NCI-H510A (cell line): ENCODE results near the gene SMC6.

Experiments
- DNase-seq: peaks from one replicate; lab custom pipeline; 2025; lab: John Stamatoyannopoulos, UW

The SMC6 gene

GRCh38 chr2:17710547-17711248 is 42.9 kb downstream of the SMC6 start:
- no peak for DNase-seq

GRCh38 chr2:17709897-17710296 is 43.7 kb downstream of the SMC6 start:
- DNase-seq: no peak

- no peak for DNase-seq
Observed at GRCh38 chr2:17708501-17708900, 45.1 kb downstream of the SMC6 start.

GRCh38 chr2:17706845-17707244 is 46.8 kb downstream of the SMC6 start:
- no peak for DNase-seq

GRCh38 chr2:17690776-17691175 is 62.8 kb downstream of the SMC6 start:
- no peak for DNase-seq

GRCh38 chr2:17689010-17689409 is 64.6 kb downstream of the SMC6 start:
- DNase-seq: no peak

GRCh38 chr2:17688600-17688999 is 65.0 kb downstream of the SMC6 start:
- no peak for DNase-seq

- no peak for DNase-seq
Observed at GRCh38 chr2:17683981-17684380, 69.6 kb downstream of the SMC6 start.

- DNase-seq: no peak
Observed at GRCh38 chr2:17682098-17682857, 71.3 kb downstream of the SMC6 start.

GRCh38 chr2:17680119-17680518 is 73.5 kb downstream of the SMC6 start:
- no peak for DNase-seq

- DNase-seq: no peak
Observed at GRCh38 chr2:17674817-17675216, 78.8 kb downstream of the SMC6 start.

GRCh38 chr2:17672583-17673317 is 80.9 kb downstream of the SMC6 start:
- DNase-seq: no peak

- no peak for DNase-seq
Observed at GRCh38 chr2:17667898-17668297, 85.7 kb downstream of the SMC6 start.

GRCh38 chr2:17664534-17664933 is 89.1 kb downstream of the SMC6 start:
- DNase-seq: no peak

- DNase-seq: no peak
Observed at GRCh38 chr2:17662723-17663122, 90.9 kb downstream of the SMC6 start.

- no peak for DNase-seq
Observed at GRCh38 chr2:17661460-17661859, 92.2 kb downstream of the SMC6 start.

- no peak for DNase-seq
Observed at GRCh38 chr2:17660219-17660618, 93.4 kb downstream of the SMC6 start.

- DNase-seq: no peak
Observed at GRCh38 chr2:17658251-17658843, 95.3 kb downstream of the SMC6 start.

- DNase-seq: no peak
Observed at GRCh38 chr2:17657759-17658158, 95.9 kb downstream of the SMC6 start.

- DNase-seq: no peak
Observed at GRCh38 chr2:17652681-17653394, 100.8 kb downstream of the SMC6 start.

GRCh38 chr2:17649026-17649425 is 104.6 kb downstream of the SMC6 start:
- no peak for DNase-seq

GRCh38 chr2:17648581-17648980 is 105.0 kb downstream of the SMC6 start:
- DNase-seq: no peak
